MM.1S (cell line): ENCODE data around the gene GFM1.

Source experiments
- DNase-seq: peaks from one replicate; pipeline ENCODE4 v3.0.0-alpha.2; 2015
- H2AFZ ChIP-seq: fragments of 300-600 bp; sonication (generic); 2 replicates; pipeline ENCODE4 v1.6.0; 2016; ENCODE audit warnings: antibody characterized with exemption, low read length
- H3F3A ChIP-seq: fragments of 300-600 bp; sonication (generic); 2 replicates; pipeline ENCODE4 v1.6.1; 2016; ENCODE audit warnings: mild to moderate bottlenecking, antibody characterized with exemption, low read length, moderate library complexity, mixed read lengths; ENCODE audit not compliant: insufficient read depth
- H3K27ac ChIP-seq: fragments of 300-600 bp; sonication (generic); 2 replicates; pipeline ENCODE4 v1.5.1; 2016; ENCODE audit warnings: mild to moderate bottlenecking, low read length
- H3K27me3 ChIP-seq: fragments of 300-600 bp; sonication (generic); replicated peaks from 2 replicates; pipeline ENCODE4 v1.6.0; 2016; ENCODE audit warnings: low read length; ENCODE audit not compliant: insufficient read depth
- H3K36me3 ChIP-seq: fragments of 300-600 bp; sonication (generic); replicated peaks from 2 replicates; pipeline ENCODE4 v1.6.1; 2016; ENCODE audit warnings: mild to moderate bottlenecking, low read length, mixed read lengths; ENCODE audit not compliant: insufficient read depth
- H3K4me1 ChIP-seq: fragments of 300-600 bp; sonication (generic); 2 replicates; pipeline ENCODE4 v1.6.1; 2016; ENCODE audit warnings: low read length, mixed read lengths
- H3K4me2 ChIP-seq: fragments of 300-600 bp; sonication (generic); 2 replicates; pipeline ENCODE4 v1.6.0; 2016; ENCODE audit warnings: low read depth, low read length
- H3K4me3 ChIP-seq: fragments of 300-600 bp; sonication (generic); 2 replicates; pipeline ENCODE4 v1.5.1; 2016; ENCODE audit warnings: low read length, mixed read lengths
- H3K79me2 ChIP-seq: fragments of 300-600 bp; sonication (generic); 2 replicates; pipeline ENCODE4 v1.6.1; 2016; ENCODE audit warnings: mixed run types, low read length, mixed read lengths
- H3K9ac ChIP-seq: fragments of 300-600 bp; sonication (generic); 2 replicates; pipeline ENCODE4 v1.6.1; 2016; ENCODE audit warnings: low read length, mixed read lengths
- H3K9me2 ChIP-seq: fragments of 300-600 bp; sonication (generic); replicated peaks from 2 replicates; pipeline ENCODE4 v1.6.1; 2016; ENCODE audit warnings: mild to moderate bottlenecking, low read length, mixed read lengths; ENCODE audit not compliant: insufficient read depth
- H3K9me3 ChIP-seq: fragments of 300-600 bp; sonication (generic); replicated peaks from 2 replicates; pipeline ENCODE4 v1.6.1; 2016; ENCODE audit warnings: mild to moderate bottlenecking, low read length, mixed read lengths; ENCODE audit not compliant: insufficient read depth
- H4K20me1 ChIP-seq: fragments of 300-600 bp; sonication (generic); 2 replicates; pipeline ENCODE4 v1.6.1; 2016; ENCODE audit warnings: mild to moderate bottlenecking, low read length, moderate library complexity, mixed read lengths; ENCODE audit not compliant: insufficient read depth
- CTCF ChIP-seq: fragments of 300-600 bp; sonication (generic); IDR thresholded peaks from 2 replicates; pipeline ENCODE4 v1.5.1; 2016; ENCODE audit warnings: antibody characterized with exemption, low read length, mixed read lengths
- EZH2 ChIP-seq: fragments of 300-600 bp; sonication (generic); optimal IDR thresholded peaks from 2 replicates; pipeline ENCODE3; 2017; ENCODE audit warnings: low read depth, mild to moderate bottlenecking, antibody characterized with exemption, low read length, mixed read lengths
- EZH2phosphoT487 ChIP-seq: fragments of 300-600 bp; sonication (generic); IDR thresholded peaks from 2 replicates; pipeline ENCODE4 v1.6.1; 2018; ENCODE audit warnings: antibody characterized with exemption, low read length

Gene GFM1

GRCh38 chr3:158663246-158663645, 18.9 kb downstream of the GFM1 start:
- no peak overlapping the region for H3K27ac ChIP-seq
- no peak overlapping the region for H3K4me3 ChIP-seq
- H3K79me2 ChIP-seq, result no peaks in the 10 kb centered on the region; the same call in 1 of the 2 replicates
- no peaks in the 10 kb centered on the region for H3K4me1 ChIP-seq
- H3K36me3 ChIP-seq, result peaks cover 28% of the 10 kb centered on the region
- no peaks in the 10 kb centered on the region for H3K27me3 ChIP-seq
- H3K9me2 ChIP-seq, result no peaks in the 10 kb centered on the region
- no peaks in the 10 kb centered on the region for H4K20me1 ChIP-seq
- no peak overlapping the region for H3K4me2 ChIP-seq
- H3K9me3 ChIP-seq, result no peaks in the 10 kb centered on the region
- no peaks in the 10 kb centered on the region for H3F3A ChIP-seq
- H2AFZ ChIP-seq, result no peak overlapping the region
- no peak overlapping the region for H3K9ac ChIP-seq
- no peak for DNase-seq
- TF ChIP-seq CTCF (no peak), EZH2phosphoT487 (no peak), EZH2 (no peak)

- TF ChIP-seq EZH2, result no peak
- TF ChIP-seq CTCF, result no peak
- TF ChIP-seq EZH2phosphoT487, result no peak
- Histone ChIP-seq H4K20me1 (no peaks in the 10 kb centered on the region), H2AFZ (no peak overlapping the region), H3F3A (no peaks in the 10 kb centered on the region), H3K27ac (no peak overlapping the region), H3K79me2 (no peaks in the 10 kb centered on the region; the same call in 1 of the 2 replicates), H3K9me2 (no peaks in the 10 kb centered on the region), H3K36me3 (peaks cover 27% of the 10 kb centered on the region), H3K9me3 (no peaks in the 10 kb centered on the region), H3K4me3 (no peak overlapping the region), H3K4me2 (no peak overlapping the region), H3K9ac (no peak overlapping the region), H3K4me1 (no peaks in the 10 kb centered on the region), H3K27me3 (no peaks in the 10 kb centered on the region)
- DNase-seq, result no peak
Measured at GRCh38 chr3:158663832-158664231, 19.5 kb downstream of the GFM1 start.

- Histone ChIP-seq H3K4me3 (no peak overlapping the region), H4K20me1 (no peaks in the 10 kb centered on the region), H3K79me2 (peaks cover 12% of the 10 kb centered on the region), H3K27me3 (no peaks in the 10 kb centered on the region), H3K4me2 (no peak overlapping the region), H3K27ac (no peak overlapping the region), H3K4me1 (peaks cover 9% of the 10 kb centered on the region; the same call in 1 of the 2 replicates), H3F3A (peaks cover 5% of the 10 kb centered on the region), H2AFZ (no peak overlapping the region), H3K9ac (no peak overlapping the region), H3K9me3 (no peaks in the 10 kb centered on the region), H3K9me2 (no peaks in the 10 kb centered on the region), H3K36me3 (peaks cover 17% of the 10 kb centered on the region)
- no peak for DNase-seq
- no peak for TF ChIP-seq CTCF
- TF ChIP-seq EZH2phosphoT487, result no peak
- TF ChIP-seq EZH2, result no peak
Measured at GRCh38 chr3:158666416-158666815, 22.1 kb downstream of the GFM1 start.
